SK-N-SH (cell line): ENCODE results near the gene IRF1. TPM values are rescaled to one million over a fixed set of nuclear protein-coding genes. Genes with fewer than 3 reads are reported as not detected.

Experiments
- CTCF ChIA-PET: fragments of 300-600, 350-600 bp; formaldehyde crosslinking; extraction: SDS; loops from one replicate; lab custom pipeline; 2021; lab: Yijun Ruan, JAX
- POLR2A ChIA-PET: fragments of 350-600 bp; sonication (Branson Sonifier 250); formaldehyde crosslinking; extraction: SDS; loops from one replicate; lab custom pipeline; 2020; ENCODE audit warnings: antibody characterized with exemption, inconsistent platforms; lab: Yijun Ruan, JAX
- DNase-seq: peaks from one replicate; pipeline ENCODE4 v3.0.0; 2012
- H2AFZ ChIP-seq: fragments of 200-600 bp; sonication (generic); 2 replicates; pipeline ENCODE4 v1.8.1; 2016; ENCODE audit warnings: antibody characterized with exemption, mild to moderate bottlenecking, low read depth
- H3F3A ChIP-seq: fragments of 200-600 bp; sonication (generic); replicated peaks from 2 replicates; pipeline ENCODE3; 2016; ENCODE audit warnings: antibody characterized with exemption, mild to moderate bottlenecking; ENCODE audit not compliant: insufficient read depth
- H3K27ac ChIP-seq, 2 experiments: fragments of 200-500 bp in 1 of 2; fragments of 200-600 bp in 1 of 2; sonication (Bioruptor generic) in 1 of 2; sonication (generic), shearing (Covaris generic) in 1 of 2; 2 replicates each; pipeline versions ENCODE4 v1.5.1 to v1.6.1; 2014 to 2016; ENCODE audit warnings: low read depth in 2 of 2, inconsistent platforms in 1 of 2, low read length in 1 of 2, mild to moderate bottlenecking in 1 of 2, mixed read lengths in 1 of 2
- H3K27me3 ChIP-seq: fragments of 200-600 bp; sonication (generic), shearing (Covaris generic); 2 replicates; pipeline ENCODE4 v1.6.1; 2016; ENCODE audit warnings: mixed run types; ENCODE audit not compliant: insufficient read depth
- H3K36me3 ChIP-seq, 2 experiments: fragments of 200-500 bp in 1 of 2; fragments of 200-600 bp in 1 of 2; sonication (Bioruptor generic) in 1 of 2; sonication (generic) in 1 of 2; replicated peaks in 1 of 2; 2 replicates each; pipeline versions ENCODE3 to v1.5.1; 2014 to 2016; ENCODE audit warnings: low read length in 1 of 2, mild to moderate bottlenecking in 1 of 2; ENCODE audit not compliant: insufficient read depth in 2 of 2, control insufficient read depth in 1 of 2
- H3K4me1 ChIP-seq, 2 experiments: fragments of 200-500 bp in 1 of 2; fragments of 200-600 bp in 1 of 2; sonication (Bioruptor generic) in 1 of 2; sonication (generic), shearing (Covaris generic) in 1 of 2; 2 replicates each; pipeline versions ENCODE4 v1.5.1 to v1.6.1; 2014 to 2016; ENCODE audit warnings: low read depth in 1 of 2, low read length in 1 of 2, mixed run types in 1 of 2; ENCODE audit not compliant: insufficient read depth in 2 of 2, control insufficient read depth in 1 of 2
- H3K4me2 ChIP-seq: fragments of 200-600 bp; sonication (generic), shearing (Covaris generic); 2 replicates; pipeline ENCODE4 v1.6.1; 2017; ENCODE audit warnings: mixed run types
- H3K4me3 ChIP-seq, 2 experiments: fragments of 200-500 bp in 1 of 2; fragments of 200-600 bp in 1 of 2; sonication (Bioruptor generic) in 1 of 2; sonication (generic), shearing (Covaris generic) in 1 of 2; 2 replicates each; pipeline versions ENCODE4 v1.5.1 to v1.8.1; 2014 to 2016; ENCODE audit warnings: low read depth in 2 of 2, inconsistent platforms in 1 of 2, low read length in 1 of 2, mild to moderate bottlenecking in 1 of 2, mixed read lengths in 1 of 2, moderate library complexity in 1 of 2
- H3K79me2 ChIP-seq: fragments of 200-600 bp; sonication (generic); 2 replicates; pipeline ENCODE4 v1.8.1; 2017; ENCODE audit warnings: mild to moderate bottlenecking; ENCODE audit not compliant: insufficient read depth
- H3K9ac ChIP-seq: fragments of 200-600 bp; sonication (generic); 2 replicates; pipeline ENCODE4 v1.6.1; 2017; ENCODE audit warnings: mixed run types
- H3K9me2 ChIP-seq: fragments of 200-600 bp; sonication (generic); 2 replicates; pipeline ENCODE4 v1.6.1; 2017; ENCODE audit warnings: mixed run types
- H3K9me3 ChIP-seq: fragments of 200-600 bp; sonication (generic); 2 replicates; pipeline ENCODE4 v1.6.1; 2017; ENCODE audit warnings: mixed run types, mild to moderate bottlenecking, moderate library complexity
- H4K20me1 ChIP-seq: fragments of 200-600 bp; sonication (generic); 2 replicates; pipeline ENCODE4 v1.6.1; 2017; ENCODE audit warnings: mild to moderate bottlenecking, mixed run types; ENCODE audit not compliant: insufficient read depth
- CHD2 ChIP-seq: fragments of 150-350 bp; IDR thresholded peaks from 2 replicates; pipeline ENCODE4 v1.6.1; 2018; ENCODE audit warnings: low read length; ENCODE audit not compliant: partially characterized antibody
- EZH2phosphoT487 ChIP-seq: fragments of 200-600 bp; sonication (generic); IDR thresholded peaks from 2 replicates; pipeline ENCODE4 v1.6.1; 2017; ENCODE audit warnings: low read depth, mixed run types, mild to moderate bottlenecking, antibody characterized with exemption, moderate library complexity, borderline replicate concordance
- FOXM1 ChIP-seq: IDR thresholded peaks from 2 replicates; pipeline ENCODE4 v1.4.0; 2012; ENCODE audit warnings: low read depth, mild to moderate bottlenecking
- MXI1 ChIP-seq: IDR thresholded peaks from 2 replicates; pipeline ENCODE4 v1.6.1; 2012; ENCODE audit warnings: mild to moderate bottlenecking, low read depth, low read length, improper control_type of control experiment
- NRF1 ChIP-seq: IDR thresholded peaks from 2 replicates; pipeline ENCODE4 v1.6.1; 2012; ENCODE audit warnings: low read depth, mild to moderate bottlenecking, low read length
- SIN3A ChIP-seq: IDR thresholded peaks from 2 replicates; pipeline ENCODE4 v1.6.1; 2012; ENCODE audit warnings: low read depth, mild to moderate bottlenecking, low read length, moderate library complexity, borderline replicate concordance
- TEAD4 ChIP-seq: IDR thresholded peaks from 2 replicates; pipeline ENCODE4 v1.4.0; 2012; ENCODE audit warnings: mild to moderate bottlenecking, borderline replicate concordance; ENCODE audit not compliant: insufficient read depth
- WGBS: methylation state at CpG from one replicate; pipeline ENCODE4 v1.1.6; 2017; ENCODE audit warnings: low lambda C conversion rate; 5-methylcytosine and 5-hydroxymethylcytosine counted together
- polyA plus RNA-seq, 3 experiments: library from polyadenylated mRNA; depleted of rRNA; stranded (reverse); fragments of >200 nt; gene quantifications; 2 replicates each; pipeline ENCODE4 v1.2.3, GENCODE V29; 2012
- TF ChIP-seq, protein P1 (sequence below): IDR thresholded peaks from 2 replicates; pipeline ENCODE4 v1.4.0; 2012; ENCODE audit warnings: low read depth, borderline replicate concordance
- TF ChIP-seq, protein P2 (sequence below): fragments of 150-350 bp; IDR thresholded peaks from 2 replicates; pipeline ENCODE4 v1.6.1; 2017; ENCODE audit warnings: antibody characterized with exemption, low read length, low read depth, borderline replicate concordance
- TF ChIP-seq, protein P3 (sequence below): fragments of 200-600 bp; sonication (generic); IDR thresholded peaks from 2 replicates; pipeline ENCODE4 v1.6.1; 2017; ENCODE audit warnings: antibody characterized with exemption, mild to moderate bottlenecking, moderate library complexity
- TF ChIP-seq, protein P4 (sequence below): IDR thresholded peaks from 2 replicates; pipeline ENCODE4 v1.4.0; 2012; ENCODE audit warnings: low read depth, borderline replicate concordance
- TF ChIP-seq, protein P5 (sequence below): fragments of 150-350 bp; IDR thresholded peaks from 2 replicates; pipeline ENCODE4 v1.6.1; 2016; ENCODE audit warnings: mild to moderate bottlenecking, low read depth, low read length

The IRF1 gene
- polyA plus RNA-seq, 1 of the 3 experiments (the other 2 are of a cell fraction), result 15.2 TPM

DNA sequence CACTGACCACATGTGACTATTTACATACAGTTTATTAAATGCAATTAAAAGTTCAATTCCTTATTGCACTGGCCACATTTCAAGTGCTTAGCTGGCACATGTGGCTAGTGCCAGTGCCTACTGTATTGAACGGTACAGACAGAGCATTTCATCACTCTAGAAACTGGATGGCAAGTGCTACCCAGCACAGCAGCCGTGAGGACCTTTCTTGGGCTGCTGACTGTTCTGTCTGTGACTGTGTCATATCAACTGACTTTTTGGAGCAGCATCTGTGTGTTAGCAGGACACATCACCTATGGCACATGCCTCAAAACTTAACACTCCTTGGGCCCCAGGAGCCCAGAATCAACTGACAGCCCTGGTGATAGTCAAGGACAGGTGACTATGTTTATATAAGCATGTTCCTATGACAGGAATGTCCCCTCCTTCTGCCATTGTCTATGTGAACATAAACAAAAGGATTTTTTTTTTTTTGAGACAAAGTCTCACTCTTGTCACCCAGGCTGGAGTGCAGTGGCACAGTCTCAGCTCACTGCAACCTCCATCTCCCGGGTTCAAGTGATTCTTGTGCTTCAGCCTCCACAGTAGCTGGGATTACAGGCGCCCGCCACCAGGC is 8.9 kb downstream of the IRF1 start:
- Histone ChIP-seq H3F3A (peaks cover 3% of the 10 kb centered on the region), H3K27ac (no peak overlapping the region), H2AFZ (no peak overlapping the region), H3K9ac (no peak overlapping the region), H3K9me2 (no peaks in the 10 kb centered on the region), H4K20me1 (no peaks in the 10 kb centered on the region), H3K4me2 (no peak overlapping the region), H3K4me1 (peaks cover 0 to 15% of the 10 kb centered on the region in 2 experiments; a peak in 1 of 4 replicates), H3K27me3 (no peaks in the 10 kb centered on the region), H3K9me3 (no peaks in the 10 kb centered on the region), H3K4me3 (no peak overlapping the region), H3K79me2 (no peaks in the 10 kb centered on the region), H3K36me3 (peaks cover 13 to 30% of the 10 kb centered on the region in 2 experiments)
- 94% methylated on average over 5 of the region's 5 CpGs for WGBS
- ChIA-PET CTCF (no interaction called here), POLR2A (no interaction called here)
- DNase-seq, result no peak
- no peak for TF ChIP-seq TEAD4
- TF ChIP-seq, protein P1, sequence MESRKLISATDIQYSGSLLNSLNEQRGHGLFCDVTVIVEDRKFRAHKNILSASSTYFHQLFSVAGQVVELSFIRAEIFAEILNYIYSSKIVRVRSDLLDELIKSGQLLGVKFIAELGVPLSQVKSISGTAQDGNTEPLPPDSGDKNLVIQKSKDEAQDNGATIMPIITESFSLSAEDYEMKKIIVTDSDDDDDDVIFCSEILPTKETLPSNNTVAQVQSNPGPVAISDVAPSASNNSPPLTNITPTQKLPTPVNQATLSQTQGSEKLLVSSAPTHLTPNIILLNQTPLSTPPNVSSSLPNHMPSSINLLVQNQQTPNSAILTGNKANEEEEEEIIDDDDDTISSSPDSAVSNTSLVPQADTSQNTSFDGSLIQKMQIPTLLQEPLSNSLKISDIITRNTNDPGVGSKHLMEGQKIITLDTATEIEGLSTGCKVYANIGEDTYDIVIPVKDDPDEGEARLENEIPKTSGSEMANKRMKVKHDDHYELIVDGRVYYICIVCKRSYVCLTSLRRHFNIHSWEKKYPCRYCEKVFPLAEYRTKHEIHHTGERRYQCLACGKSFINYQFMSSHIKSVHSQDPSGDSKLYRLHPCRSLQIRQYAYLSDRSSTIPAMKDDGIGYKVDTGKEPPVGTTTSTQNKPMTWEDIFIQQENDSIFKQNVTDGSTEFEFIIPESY, result no peak
- no peak for TF ChIP-seq SIN3A
- no peak for TF ChIP-seq FOXM1
- TF ChIP-seq NRF1, result no peak
- TF ChIP-seq EZH2phosphoT487, result no peak
- TF ChIP-seq CHD2, result no peak
- TF ChIP-seq, protein P2, sequence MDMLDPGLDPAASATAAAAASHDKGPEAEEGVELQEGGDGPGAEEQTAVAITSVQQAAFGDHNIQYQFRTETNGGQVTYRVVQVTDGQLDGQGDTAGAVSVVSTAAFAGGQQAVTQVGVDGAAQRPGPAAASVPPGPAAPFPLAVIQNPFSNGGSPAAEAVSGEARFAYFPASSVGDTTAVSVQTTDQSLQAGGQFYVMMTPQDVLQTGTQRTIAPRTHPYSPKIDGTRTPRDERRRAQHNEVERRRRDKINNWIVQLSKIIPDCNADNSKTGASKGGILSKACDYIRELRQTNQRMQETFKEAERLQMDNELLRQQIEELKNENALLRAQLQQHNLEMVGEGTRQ, result no peak
- TF ChIP-seq, protein P3, sequence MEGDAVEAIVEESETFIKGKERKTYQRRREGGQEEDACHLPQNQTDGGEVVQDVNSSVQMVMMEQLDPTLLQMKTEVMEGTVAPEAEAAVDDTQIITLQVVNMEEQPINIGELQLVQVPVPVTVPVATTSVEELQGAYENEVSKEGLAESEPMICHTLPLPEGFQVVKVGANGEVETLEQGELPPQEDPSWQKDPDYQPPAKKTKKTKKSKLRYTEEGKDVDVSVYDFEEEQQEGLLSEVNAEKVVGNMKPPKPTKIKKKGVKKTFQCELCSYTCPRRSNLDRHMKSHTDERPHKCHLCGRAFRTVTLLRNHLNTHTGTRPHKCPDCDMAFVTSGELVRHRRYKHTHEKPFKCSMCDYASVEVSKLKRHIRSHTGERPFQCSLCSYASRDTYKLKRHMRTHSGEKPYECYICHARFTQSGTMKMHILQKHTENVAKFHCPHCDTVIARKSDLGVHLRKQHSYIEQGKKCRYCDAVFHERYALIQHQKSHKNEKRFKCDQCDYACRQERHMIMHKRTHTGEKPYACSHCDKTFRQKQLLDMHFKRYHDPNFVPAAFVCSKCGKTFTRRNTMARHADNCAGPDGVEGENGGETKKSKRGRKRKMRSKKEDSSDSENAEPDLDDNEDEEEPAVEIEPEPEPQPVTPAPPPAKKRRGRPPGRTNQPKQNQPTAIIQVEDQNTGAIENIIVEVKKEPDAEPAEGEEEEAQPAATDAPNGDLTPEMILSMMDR, result no peak

DNA sequence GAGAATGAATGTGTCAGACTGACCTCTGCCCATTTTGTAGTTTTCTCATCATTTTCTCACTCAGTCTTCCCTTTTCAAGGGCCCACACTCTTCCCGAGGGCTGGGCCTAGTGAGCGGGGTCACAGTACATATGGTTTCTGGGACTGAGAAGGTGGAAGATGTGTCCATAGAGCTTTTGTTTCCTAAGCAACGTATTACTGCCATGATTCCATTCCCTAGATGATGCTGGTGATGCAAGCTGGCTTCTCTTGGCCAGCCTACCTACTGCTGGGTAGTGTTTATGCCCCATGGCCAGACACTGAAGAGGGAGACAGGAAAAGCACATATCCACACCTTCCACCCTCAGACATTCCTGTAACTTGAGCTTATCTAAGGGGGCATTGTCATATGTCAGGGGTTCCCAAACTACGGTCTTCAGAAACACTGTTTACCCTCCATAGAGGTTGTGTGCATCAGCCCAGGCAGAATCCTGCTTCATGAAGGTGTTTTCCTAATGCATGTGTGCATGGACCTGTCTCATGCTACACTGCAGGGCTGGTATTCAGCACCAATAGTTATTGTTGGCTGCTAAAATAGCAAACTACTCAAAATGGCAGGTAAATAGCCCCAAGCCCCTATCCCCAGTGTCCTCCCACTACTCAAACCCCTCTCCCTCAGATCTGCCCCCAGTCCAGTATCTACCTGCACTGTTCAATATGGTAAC is 9.5 kb downstream of the IRF1 start:
- Histone ChIP-seq H3K9me3 (no peaks in the 10 kb centered on the region), H3K36me3 (peaks cover 13 to 24% of the 10 kb centered on the region in 2 experiments), H3K4me1 (peaks cover 0 to 19% of the 10 kb centered on the region in 2 experiments; a peak in 1 of 4 replicates), H3K4me3 (no peak overlapping the region), H2AFZ (no peak overlapping the region), H3K79me2 (no peaks in the 10 kb centered on the region), H3K9ac (no peak overlapping the region), H3K27ac (no peak overlapping the region), H3K27me3 (no peaks in the 10 kb centered on the region), H4K20me1 (no peaks in the 10 kb centered on the region), H3F3A (peaks cover 3% of the 10 kb centered on the region), H3K4me2 (no peak overlapping the region), H3K9me2 (no peaks in the 10 kb centered on the region)
- no peak for DNase-seq
- CTCF ChIA-PET, result interaction anchor here (1.5 to 3.0 kb wide), 3 partner anchors 9 to 95 kb away, joined by 4 to 12 read pairs (median 8); partner anchors contain the start of gene IRF1
- TF ChIP-seq MXI1, result no peak
- TF ChIP-seq TEAD4, result no peak
- TF ChIP-seq, protein P4, sequence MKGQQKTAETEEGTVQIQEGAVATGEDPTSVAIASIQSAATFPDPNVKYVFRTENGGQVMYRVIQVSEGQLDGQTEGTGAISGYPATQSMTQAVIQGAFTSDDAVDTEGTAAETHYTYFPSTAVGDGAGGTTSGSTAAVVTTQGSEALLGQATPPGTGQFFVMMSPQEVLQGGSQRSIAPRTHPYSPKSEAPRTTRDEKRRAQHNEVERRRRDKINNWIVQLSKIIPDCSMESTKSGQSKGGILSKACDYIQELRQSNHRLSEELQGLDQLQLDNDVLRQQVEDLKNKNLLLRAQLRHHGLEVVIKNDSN, result no peak
- TF ChIP-seq, protein P2, result no peak
- TF ChIP-seq, protein P5, sequence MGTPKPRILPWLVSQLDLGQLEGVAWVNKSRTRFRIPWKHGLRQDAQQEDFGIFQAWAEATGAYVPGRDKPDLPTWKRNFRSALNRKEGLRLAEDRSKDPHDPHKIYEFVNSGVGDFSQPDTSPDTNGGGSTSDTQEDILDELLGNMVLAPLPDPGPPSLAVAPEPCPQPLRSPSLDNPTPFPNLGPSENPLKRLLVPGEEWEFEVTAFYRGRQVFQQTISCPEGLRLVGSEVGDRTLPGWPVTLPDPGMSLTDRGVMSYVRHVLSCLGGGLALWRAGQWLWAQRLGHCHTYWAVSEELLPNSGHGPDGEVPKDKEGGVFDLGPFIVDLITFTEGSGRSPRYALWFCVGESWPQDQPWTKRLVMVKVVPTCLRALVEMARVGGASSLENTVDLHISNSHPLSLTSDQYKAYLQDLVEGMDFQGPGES, result no peak
- WGBS, result 96% methylated on average over 4 of the region's 4 CpGs
- POLR2A ChIA-PET, result no interaction called here
